H1 (cell line): ENCODE data around the gene ACOD1.

Source experiments
- ATF3 ChIP-seq: IDR thresholded peaks from 2 replicates; pipeline ENCODE4 v1.6.1; 2011; ENCODE audit warnings: low read depth, mild to moderate bottlenecking, low read length; ENCODE audit not compliant: insufficient read depth
- CBX8 ChIP-seq: fragments of 300-800, 300-1000 bp; sonication (generic); IDR thresholded peaks from 2 replicates; pipeline ENCODE4 v1.7.1; 2016; ENCODE audit warnings: low read depth, low read length, borderline replicate concordance
- CREB1 ChIP-seq: IDR thresholded peaks from 2 replicates; pipeline ENCODE4 v1.6.1; 2012; ENCODE audit warnings: inconsistent platforms
- CTCF ChIP-seq, 3 experiments: IDR thresholded peaks; 1 replicate in 2 of 3; 2 replicates in 1 of 3; pipeline versions ENCODE4 v1.5.1 to v1.6.1; 2011; ENCODE audit warnings: low read length in 3 of 3, mild to moderate bottlenecking in 3 of 3, inconsistent platforms in 2 of 3, low read depth in 1 of 3, moderate library complexity in 1 of 3; ENCODE audit not compliant: insufficient read depth in 1 of 3; ENCODE audit errors: control extremely low read depth in 1 of 3
- EZH2 ChIP-seq: fragments of 200-600 bp; sonication (generic); IDR thresholded peaks from 2 replicates; pipeline ENCODE4 v1.7.1; 2012; ENCODE audit warnings: low read depth, mild to moderate bottlenecking, moderate library complexity, low read length, inconsistent platforms; ENCODE audit not compliant: severe bottlenecking
- FOSL1 ChIP-seq: IDR thresholded peaks from 2 replicates; pipeline ENCODE4 v1.6.1; 2011; ENCODE audit warnings: mild to moderate bottlenecking, low read depth, low read length, moderate library complexity; ENCODE audit not compliant: insufficient read depth
- GABPA ChIP-seq: IDR thresholded peaks from 2 replicates; pipeline ENCODE4 v1.6.1; 2011; ENCODE audit warnings: mild to moderate bottlenecking, low read length, moderate library complexity, borderline replicate concordance; ENCODE audit not compliant: insufficient read depth
- HDAC6 ChIP-seq: IDR thresholded peaks from one replicate; pipeline ENCODE4 v1.7.1; 2012; ENCODE audit warnings: low read depth, mild to moderate bottlenecking, inconsistent platforms, low read length, moderate library complexity
- JUND ChIP-seq: IDR thresholded peaks from 2 replicates; pipeline ENCODE4 v1.6.1; 2011; ENCODE audit warnings: mild to moderate bottlenecking, improper control_type of control experiment, low read length
- POLR2A ChIP-seq, 2 experiments: IDR thresholded peaks; 1 replicate in 1 of 2; 2 replicates in 1 of 2; pipeline ENCODE4 v1.6.1; 2011; ENCODE audit warnings: low read depth in 2 of 2, low read length in 2 of 2, mild to moderate bottlenecking in 2 of 2; ENCODE audit errors: control extremely low read depth in 1 of 2
- POU5F1 ChIP-seq: IDR thresholded peaks from 2 replicates; pipeline ENCODE4 v1.6.1; 2011; ENCODE audit warnings: low read depth, mild to moderate bottlenecking, low read length, moderate library complexity
- TAF1 ChIP-seq: IDR thresholded peaks from 2 replicates; pipeline ENCODE4 v1.6.1; 2011; ENCODE audit warnings: mild to moderate bottlenecking, low read depth, low read length
- ZNF274 ChIP-seq: IDR thresholded peaks from 2 replicates; pipeline ENCODE4 v1.7.0; 2012; ENCODE audit warnings: low read length, borderline replicate concordance; ENCODE audit errors: extremely low read depth
- TF ChIP-seq, protein P1 (sequence below): IDR thresholded peaks from 2 replicates; pipeline ENCODE4 v1.6.1; 2012; ENCODE audit warnings: inconsistent platforms

DNA sequence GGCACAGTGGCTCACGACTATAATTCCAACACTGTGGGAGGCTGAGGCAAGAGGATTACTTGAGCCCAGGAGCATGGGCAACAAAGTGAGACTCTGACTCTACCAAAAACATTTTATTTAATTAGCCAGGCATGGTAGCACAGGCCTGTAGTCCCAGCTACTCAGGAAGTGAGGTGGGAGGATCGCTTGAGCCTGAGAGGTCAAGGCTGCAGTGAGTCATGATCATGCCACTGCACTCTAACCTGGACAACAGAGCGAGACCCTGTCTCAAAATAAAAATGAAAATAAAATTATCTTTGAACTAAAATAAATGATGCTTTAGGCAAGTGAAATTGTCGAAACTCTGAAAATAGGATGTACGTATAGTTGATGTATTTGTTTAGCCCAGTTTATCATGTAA, 35.4 kb downstream of the ACOD1 start:
- no peak for TF ChIP-seq CTCF (IDR thresholded peaks at IDR 0.05; ENCODE audit: control extremely low read depth in 1 of 3, insufficient read depth in 1 of 3, low read depth in 1 of 3, low read length in 3 of 3)
- TF ChIP-seq ATF3 = no peak
- TF ChIP-seq, protein P1, sequence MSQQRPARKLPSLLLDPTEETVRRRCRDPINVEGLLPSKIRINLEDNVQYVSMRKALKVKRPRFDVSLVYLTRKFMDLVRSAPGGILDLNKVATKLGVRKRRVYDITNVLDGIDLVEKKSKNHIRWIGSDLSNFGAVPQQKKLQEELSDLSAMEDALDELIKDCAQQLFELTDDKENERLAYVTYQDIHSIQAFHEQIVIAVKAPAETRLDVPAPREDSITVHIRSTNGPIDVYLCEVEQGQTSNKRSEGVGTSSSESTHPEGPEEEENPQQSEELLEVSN = no peak
- no peak for TF ChIP-seq HDAC6
- no peak for TF ChIP-seq TAF1
- no peak for TF ChIP-seq POU5F1
- TF ChIP-seq GABPA = no peak
- TF ChIP-seq ZNF274 = no peak
- no peak for TF ChIP-seq EZH2
- TF ChIP-seq POLR2A (IDR thresholded peaks at IDR 0.05; ENCODE audit: control extremely low read depth in 1 of 2, low read depth in 2 of 2, low read length in 2 of 2) = no peak
- no peak for TF ChIP-seq CBX8
- TF ChIP-seq FOSL1 = no peak
- no peak for TF ChIP-seq CREB1
- TF ChIP-seq JUND = no peak
